HL-60 (cell line): Measurements from ENCODE around the gene CD48.

Experiments used
- DNase-seq, 2 experiments: peaks; one replicate each; pipeline ENCODE4 v3.0.0-alpha.2; 2010 to 2020; ENCODE audit warnings: low read depth in 1 of 2, low spot score in 1 of 2
- H3K27ac ChIP-seq: fragments of 250-450 bp; sonication (Bioruptor Pico); replicated peaks from 2 replicates; pipeline ENCODE4 v1.5.1; 2020; ENCODE audit warnings: mild to moderate bottlenecking, moderate library complexity
- H3K27me3 ChIP-seq: fragments of 250-450 bp; sonication (Bioruptor Pico); 2 replicates; pipeline ENCODE4 v1.5.1; 2021; ENCODE audit warnings: mild to moderate bottlenecking, moderate library complexity; ENCODE audit not compliant: insufficient read depth, poor library complexity, severe bottlenecking
- H3K4me3 ChIP-seq: replicated peaks from 2 replicates; pipeline ENCODE4 v1.5.1; 2011; ENCODE audit warnings: mild to moderate bottlenecking, control low read depth, low read length; ENCODE audit not compliant: insufficient read depth
- GABPA ChIP-seq: IDR thresholded peaks from 2 replicates; pipeline ENCODE4 v1.6.1; 2012; ENCODE audit warnings: low read depth
- POLR2AphosphoS5 ChIP-seq: IDR thresholded peaks from 2 replicates; pipeline ENCODE4 v1.6.1; 2012; ENCODE audit warnings: low read depth
- SPI1 ChIP-seq: IDR thresholded peaks from 2 replicates; pipeline ENCODE4 v1.6.1; 2012; ENCODE audit warnings: low read depth, mild to moderate bottlenecking, borderline replicate concordance
- TF ChIP-seq, protein P1 (sequence below): IDR thresholded peaks from 2 replicates; pipeline ENCODE4 v1.6.1; 2012; ENCODE audit warnings: low read depth; ENCODE audit not compliant: insufficient replicate concordance
- TF ChIP-seq, protein P2 (sequence below): IDR thresholded peaks from one replicate; pipeline ENCODE4 v1.5.1; 2011; ENCODE audit warnings: low read length, control low read depth, inconsistent platforms; ENCODE audit not compliant: insufficient read depth

Gene CD48

DNA sequence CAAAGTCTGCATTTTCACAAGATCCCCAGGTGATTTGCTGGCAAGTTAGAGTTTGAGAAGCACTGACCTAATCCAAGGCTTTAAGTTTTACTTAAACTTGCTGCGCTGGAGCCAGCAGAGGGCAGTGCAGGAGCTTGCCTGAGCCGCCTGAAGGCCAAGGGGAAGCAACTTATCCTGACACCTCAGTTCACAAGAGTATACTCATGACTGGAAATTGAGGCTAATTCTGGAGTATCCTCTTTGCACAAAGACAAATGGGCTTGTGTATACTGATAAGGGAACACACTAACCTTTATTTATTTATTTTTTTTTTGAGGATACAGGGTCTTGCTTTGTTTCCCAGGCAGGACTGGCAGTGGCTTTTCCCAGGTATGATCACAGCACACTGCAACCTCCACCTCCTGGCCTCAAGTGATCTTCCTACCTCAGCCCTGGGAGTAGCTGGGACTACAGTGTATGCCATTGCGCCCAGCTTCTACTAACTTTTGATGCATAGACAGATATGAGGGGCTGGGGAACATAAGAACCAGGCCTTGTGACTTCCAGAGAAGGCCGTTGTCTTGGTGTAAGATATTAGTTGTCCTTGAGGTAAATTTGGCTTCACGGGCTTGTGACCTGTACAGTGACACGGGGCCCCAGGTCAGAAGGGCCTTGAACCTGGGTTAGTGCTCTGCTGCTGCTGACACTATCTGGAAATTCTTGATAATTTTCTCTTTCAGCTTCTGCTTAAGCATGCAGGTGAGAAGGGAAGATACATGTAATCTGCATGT, 35.8 kb downstream of the CD48 start:
- DNase-seq, result peak; percentile 17 to 76
- H3K27me3 ChIP-seq, result no peaks in the 10 kb centered on the region
- H3K4me3 ChIP-seq, result no peak overlapping the region
- TF ChIP-seq, protein P1, sequence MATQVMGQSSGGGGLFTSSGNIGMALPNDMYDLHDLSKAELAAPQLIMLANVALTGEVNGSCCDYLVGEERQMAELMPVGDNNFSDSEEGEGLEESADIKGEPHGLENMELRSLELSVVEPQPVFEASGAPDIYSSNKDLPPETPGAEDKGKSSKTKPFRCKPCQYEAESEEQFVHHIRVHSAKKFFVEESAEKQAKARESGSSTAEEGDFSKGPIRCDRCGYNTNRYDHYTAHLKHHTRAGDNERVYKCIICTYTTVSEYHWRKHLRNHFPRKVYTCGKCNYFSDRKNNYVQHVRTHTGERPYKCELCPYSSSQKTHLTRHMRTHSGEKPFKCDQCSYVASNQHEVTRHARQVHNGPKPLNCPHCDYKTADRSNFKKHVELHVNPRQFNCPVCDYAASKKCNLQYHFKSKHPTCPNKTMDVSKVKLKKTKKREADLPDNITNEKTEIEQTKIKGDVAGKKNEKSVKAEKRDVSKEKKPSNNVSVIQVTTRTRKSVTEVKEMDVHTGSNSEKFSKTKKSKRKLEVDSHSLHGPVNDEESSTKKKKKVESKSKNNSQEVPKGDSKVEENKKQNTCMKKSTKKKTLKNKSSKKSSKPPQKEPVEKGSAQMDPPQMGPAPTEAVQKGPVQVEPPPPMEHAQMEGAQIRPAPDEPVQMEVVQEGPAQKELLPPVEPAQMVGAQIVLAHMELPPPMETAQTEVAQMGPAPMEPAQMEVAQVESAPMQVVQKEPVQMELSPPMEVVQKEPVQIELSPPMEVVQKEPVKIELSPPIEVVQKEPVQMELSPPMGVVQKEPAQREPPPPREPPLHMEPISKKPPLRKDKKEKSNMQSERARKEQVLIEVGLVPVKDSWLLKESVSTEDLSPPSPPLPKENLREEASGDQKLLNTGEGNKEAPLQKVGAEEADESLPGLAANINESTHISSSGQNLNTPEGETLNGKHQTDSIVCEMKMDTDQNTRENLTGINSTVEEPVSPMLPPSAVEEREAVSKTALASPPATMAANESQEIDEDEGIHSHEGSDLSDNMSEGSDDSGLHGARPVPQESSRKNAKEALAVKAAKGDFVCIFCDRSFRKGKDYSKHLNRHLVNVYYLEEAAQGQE, result no peak
- TF ChIP-seq, protein P2, sequence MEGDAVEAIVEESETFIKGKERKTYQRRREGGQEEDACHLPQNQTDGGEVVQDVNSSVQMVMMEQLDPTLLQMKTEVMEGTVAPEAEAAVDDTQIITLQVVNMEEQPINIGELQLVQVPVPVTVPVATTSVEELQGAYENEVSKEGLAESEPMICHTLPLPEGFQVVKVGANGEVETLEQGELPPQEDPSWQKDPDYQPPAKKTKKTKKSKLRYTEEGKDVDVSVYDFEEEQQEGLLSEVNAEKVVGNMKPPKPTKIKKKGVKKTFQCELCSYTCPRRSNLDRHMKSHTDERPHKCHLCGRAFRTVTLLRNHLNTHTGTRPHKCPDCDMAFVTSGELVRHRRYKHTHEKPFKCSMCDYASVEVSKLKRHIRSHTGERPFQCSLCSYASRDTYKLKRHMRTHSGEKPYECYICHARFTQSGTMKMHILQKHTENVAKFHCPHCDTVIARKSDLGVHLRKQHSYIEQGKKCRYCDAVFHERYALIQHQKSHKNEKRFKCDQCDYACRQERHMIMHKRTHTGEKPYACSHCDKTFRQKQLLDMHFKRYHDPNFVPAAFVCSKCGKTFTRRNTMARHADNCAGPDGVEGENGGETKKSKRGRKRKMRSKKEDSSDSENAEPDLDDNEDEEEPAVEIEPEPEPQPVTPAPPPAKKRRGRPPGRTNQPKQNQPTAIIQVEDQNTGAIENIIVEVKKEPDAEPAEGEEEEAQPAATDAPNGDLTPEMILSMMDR, result peak; percentile 91
- H3K27ac ChIP-seq, result no peak overlapping the region

DNA sequence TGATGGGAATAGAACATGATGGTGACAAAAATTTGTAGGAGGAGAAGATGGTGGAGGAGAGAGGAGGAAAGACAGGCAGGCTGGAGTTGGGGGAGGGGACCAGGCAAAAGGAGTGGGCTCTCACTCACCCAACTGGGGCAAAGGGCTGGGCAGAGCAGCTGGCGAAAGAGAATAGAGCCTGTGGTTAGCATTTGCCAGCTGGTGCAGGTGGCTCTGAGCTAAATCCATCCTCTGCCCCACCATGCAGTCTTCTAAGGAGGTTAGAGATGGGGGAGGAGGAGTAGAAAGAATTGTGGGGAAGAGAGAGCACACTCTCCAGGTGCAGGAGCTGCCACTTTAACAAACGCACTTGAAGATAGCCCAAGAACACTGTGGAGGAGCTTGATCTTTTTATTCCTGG, 37.2 kb downstream of the CD48 start:
- Histone ChIP-seq H3K4me3 (no peak overlapping the region), H3K27ac (no peak overlapping the region), H3K27me3 (no peaks in the 10 kb centered on the region)
- TF ChIP-seq, protein P2, result no peak
- TF ChIP-seq, protein P1, result no peak
- TF ChIP-seq SPI1 (no peak), GABPA (no peak), POLR2AphosphoS5 (no peak)
- DNase-seq, result no peak

DNA sequence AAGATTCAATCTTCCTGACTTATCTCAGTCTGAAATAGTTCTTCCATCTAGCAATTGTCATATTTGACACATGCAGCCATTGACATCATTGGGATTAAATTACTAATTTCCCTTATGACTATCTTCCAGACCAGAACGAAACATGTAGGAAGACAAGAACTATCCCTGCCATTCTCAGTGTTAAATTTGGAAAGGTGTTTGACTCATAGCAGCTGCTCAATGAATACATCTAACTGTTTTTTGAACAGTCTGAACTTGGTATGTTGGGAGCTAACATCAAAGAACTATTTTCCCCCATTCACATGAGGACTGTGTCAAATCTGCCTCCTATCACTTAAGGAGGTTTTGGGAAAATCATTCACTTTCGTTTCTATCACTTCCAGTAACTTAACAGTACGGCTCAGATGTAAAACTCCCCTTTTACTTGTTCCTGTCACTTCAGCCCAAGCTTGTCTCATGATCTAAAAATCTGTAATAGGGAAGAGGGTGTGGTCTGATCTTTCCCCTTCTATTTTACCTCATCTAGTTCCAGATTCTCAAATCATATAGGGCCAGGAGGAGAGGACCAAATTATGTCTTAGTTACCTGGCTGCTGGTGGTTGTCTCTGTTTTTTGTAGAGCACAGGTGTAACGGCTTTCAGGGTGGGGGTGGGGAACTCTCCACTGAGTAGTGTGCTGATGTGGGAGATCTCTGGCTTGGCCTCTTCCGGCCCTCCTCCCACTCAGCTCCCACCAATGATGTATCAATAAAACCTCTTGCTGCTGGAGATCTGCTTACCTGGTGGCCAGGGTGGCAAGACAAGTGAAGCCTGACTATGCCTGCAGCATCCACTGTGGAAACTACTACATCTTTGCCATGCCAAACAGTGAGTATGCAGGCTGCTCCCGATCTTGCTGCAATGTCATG, 38.6 kb downstream of the CD48 start:
- H3K27ac ChIP-seq, result no peak overlapping the region
- TF ChIP-seq, protein P2, result no peak
- no peak for TF ChIP-seq GABPA
- TF ChIP-seq SPI1, result no peak
- no peak for TF ChIP-seq POLR2AphosphoS5
- TF ChIP-seq, protein P1, result no peak
- no peak overlapping the region for H3K4me3 ChIP-seq

More for the DNA sequence above, 38.6 kb downstream of the CD48 start:
- no peaks in the 10 kb centered on the region for H3K27me3 ChIP-seq
- DNase-seq, result no peak
